A673 (cell line): ENCODE measurements around the gene TRERF1.

Experiments
- EZH2 ChIP-seq: fragments of 200-600 bp; sonication (generic); IDR thresholded peaks from 2 replicates; pipeline ENCODE4 v1.6.1; 2017; ENCODE audit warnings: borderline replicate concordance, low read depth, mild to moderate bottlenecking, mixed read lengths, antibody characterized with exemption, low read length; ENCODE audit not compliant: poor library complexity, severe bottlenecking
- TF ChIP-seq, protein P1 (sequence below): fragments of 300-800, 200-600 bp; sonication (generic); conservative IDR thresholded peaks from 2 replicates; pipeline ENCODE4 v1.5.1; 2017; ENCODE audit warnings: low read depth, mild to moderate bottlenecking, antibody characterized with exemption, low read length, moderate library complexity, mixed read lengths

DNA sequence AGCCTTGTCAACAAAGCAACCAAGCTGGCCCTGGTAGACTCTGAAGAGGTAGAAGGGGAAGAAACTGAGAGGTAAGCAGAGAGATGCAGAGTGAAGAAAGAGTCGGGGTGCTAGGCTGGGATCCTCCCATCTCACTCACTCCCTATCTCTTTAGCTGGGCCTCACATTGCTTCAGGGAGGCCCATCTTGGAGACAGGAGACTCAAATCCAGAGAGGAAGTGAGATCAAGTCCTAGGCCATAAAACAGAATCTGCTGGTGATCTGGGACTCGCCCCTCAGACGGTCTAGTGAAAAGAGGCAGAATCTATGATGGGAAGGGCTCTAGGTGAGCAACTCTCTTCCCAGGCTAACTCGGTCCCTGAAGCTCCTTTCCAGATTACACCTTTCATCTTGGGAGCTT is 256.3 kb downstream of the TRERF1 start:
- TF ChIP-seq, protein P1, sequence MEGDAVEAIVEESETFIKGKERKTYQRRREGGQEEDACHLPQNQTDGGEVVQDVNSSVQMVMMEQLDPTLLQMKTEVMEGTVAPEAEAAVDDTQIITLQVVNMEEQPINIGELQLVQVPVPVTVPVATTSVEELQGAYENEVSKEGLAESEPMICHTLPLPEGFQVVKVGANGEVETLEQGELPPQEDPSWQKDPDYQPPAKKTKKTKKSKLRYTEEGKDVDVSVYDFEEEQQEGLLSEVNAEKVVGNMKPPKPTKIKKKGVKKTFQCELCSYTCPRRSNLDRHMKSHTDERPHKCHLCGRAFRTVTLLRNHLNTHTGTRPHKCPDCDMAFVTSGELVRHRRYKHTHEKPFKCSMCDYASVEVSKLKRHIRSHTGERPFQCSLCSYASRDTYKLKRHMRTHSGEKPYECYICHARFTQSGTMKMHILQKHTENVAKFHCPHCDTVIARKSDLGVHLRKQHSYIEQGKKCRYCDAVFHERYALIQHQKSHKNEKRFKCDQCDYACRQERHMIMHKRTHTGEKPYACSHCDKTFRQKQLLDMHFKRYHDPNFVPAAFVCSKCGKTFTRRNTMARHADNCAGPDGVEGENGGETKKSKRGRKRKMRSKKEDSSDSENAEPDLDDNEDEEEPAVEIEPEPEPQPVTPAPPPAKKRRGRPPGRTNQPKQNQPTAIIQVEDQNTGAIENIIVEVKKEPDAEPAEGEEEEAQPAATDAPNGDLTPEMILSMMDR, result no peak
- TF ChIP-seq EZH2, result no peak
